ENCODE measurements around the gene GPR183.

GPR183 gene

DNA sequence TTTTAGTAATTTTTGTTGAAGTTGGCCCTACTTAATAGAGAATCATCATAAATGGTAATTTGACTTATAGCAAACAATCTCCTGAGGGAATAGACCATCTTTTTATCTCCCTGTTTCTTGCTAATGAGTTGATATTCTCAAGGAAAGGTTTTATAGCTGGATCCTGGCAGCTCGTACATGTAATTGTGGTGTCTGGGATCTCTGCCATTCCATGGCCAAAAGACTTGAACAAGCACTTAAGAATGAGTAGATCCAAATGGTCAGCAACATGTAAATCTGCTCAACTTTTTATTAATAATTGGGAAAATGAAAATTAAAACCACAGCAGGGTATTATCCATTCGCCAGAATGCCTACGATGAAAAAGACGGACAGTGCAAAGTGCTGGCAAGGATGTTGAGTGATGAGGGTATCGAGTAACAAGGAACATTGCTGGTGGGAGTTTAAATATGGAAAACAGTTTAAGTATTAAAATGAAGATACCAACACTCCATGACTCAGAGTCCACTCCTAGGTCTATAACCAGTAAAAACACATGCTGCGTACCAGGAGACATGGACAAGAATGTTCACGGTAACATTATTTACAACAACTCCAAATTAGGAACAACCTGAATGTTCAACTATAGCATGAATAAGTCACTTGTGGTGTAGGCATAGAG, 43.9 kb downstream of the GPR183 start:
- 96 to 97% methylated on average over 7 of the region's 7 CpGs for WGBS, 2 experiments
- no peaks in the 10 kb centered on the region for H3K4me1 ChIP-seq (ENCODE audit: control insufficient read depth, insufficient read depth, low read length)

DNA sequence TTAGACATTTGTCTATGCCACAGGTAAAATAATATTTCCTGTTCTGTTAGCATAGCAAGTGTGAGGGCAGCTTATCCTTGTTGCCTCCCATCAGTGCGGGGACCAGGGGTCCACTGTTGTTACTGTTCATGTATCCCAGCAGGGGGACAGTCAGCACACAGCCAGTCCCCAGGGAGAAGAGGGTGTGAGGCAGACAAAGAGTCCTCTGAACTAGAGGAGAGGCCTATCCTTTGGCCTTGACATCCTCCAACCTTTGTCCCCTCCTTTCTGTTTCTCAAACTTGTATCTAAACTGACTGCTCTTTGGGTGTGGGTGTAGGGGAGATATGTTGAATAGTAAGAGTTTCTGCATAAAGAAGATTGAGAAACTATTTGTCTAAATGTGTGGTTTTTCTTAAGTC, 46.1 kb downstream of the GPR183 start:
- H3K27ac ChIP-seq (ENCODE audit: insufficient read depth, low read depth, low read length, poor library complexity, severe bottlenecking): no peak overlapping the region
- H3K36me3 ChIP-seq (ENCODE audit: control insufficient read depth, insufficient read depth, low read length): no peaks in the 10 kb centered on the region
- WGBS, 2 experiments: 81 to 83% methylated on average over 1 of the region's 1 CpG
- no peaks in the 10 kb centered on the region for H3K27me3 ChIP-seq (ENCODE audit: control insufficient read depth, insufficient read depth, low read length, poor library complexity, severe bottlenecking)
- no peak overlapping the region for H3K4me3 ChIP-seq (ENCODE audit: insufficient read depth, low read depth, low read length)
- H3K9me3 ChIP-seq (ENCODE audit: control insufficient read depth, low read length): no peaks in the 10 kb centered on the region
- H3K4me1 ChIP-seq (ENCODE audit: control insufficient read depth, insufficient read depth, low read length): no peaks in the 10 kb centered on the region

More for the DNA sequence above, 43.9 kb downstream of the GPR183 start:
- no peaks in the 10 kb centered on the region for H3K27me3 ChIP-seq (ENCODE audit: control insufficient read depth, insufficient read depth, low read length, poor library complexity, severe bottlenecking)
- H3K27ac ChIP-seq (ENCODE audit: insufficient read depth, low read depth, low read length, poor library complexity, severe bottlenecking): no peak overlapping the region
- H3K4me3 ChIP-seq (ENCODE audit: insufficient read depth, low read depth, low read length): no peak overlapping the region
- no peaks in the 10 kb centered on the region for H3K9me3 ChIP-seq (ENCODE audit: control insufficient read depth, low read length)
- H3K36me3 ChIP-seq (ENCODE audit: control insufficient read depth, insufficient read depth, low read length): no peaks in the 10 kb centered on the region

DNA sequence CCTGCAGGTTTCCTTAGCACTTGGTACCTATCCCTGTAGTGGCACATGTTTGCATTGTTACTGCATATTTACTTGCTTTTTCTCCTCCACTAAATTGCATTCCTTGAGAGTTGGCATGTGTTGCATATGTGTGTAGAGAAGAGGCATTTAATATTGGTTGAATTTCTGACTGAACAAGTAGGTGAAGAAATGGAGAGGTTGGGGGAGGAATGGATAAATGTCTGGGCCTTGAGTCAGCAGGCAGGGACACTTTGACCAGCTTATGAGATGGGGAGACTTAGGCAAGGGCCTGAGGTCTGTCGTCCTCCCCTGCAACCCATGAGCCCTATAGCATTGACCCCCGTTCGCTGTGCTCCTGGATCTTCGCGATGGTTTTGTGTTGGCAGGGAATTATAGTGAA, 47.0 kb downstream of the GPR183 start:
- WGBS, 2 experiments: 92 to 94% methylated on average over 5 of the region's 5 CpGs
- Histone ChIP-seq H3K4me3 (ENCODE audit: insufficient read depth, low read depth, low read length) (no peak overlapping the region), H3K27me3 (ENCODE audit: control insufficient read depth, insufficient read depth, low read length, poor library complexity, severe bottlenecking) (no peaks in the 10 kb centered on the region), H3K27ac (ENCODE audit: insufficient read depth, low read depth, low read length, poor library complexity, severe bottlenecking) (no peak overlapping the region), H3K4me1 (ENCODE audit: control insufficient read depth, insufficient read depth, low read length) (no peaks in the 10 kb centered on the region), H3K9me3 (ENCODE audit: control insufficient read depth, low read length) (no peaks in the 10 kb centered on the region), H3K36me3 (ENCODE audit: control insufficient read depth, insufficient read depth, low read length) (peaks cover 3% of the 10 kb centered on the region)

DNA sequence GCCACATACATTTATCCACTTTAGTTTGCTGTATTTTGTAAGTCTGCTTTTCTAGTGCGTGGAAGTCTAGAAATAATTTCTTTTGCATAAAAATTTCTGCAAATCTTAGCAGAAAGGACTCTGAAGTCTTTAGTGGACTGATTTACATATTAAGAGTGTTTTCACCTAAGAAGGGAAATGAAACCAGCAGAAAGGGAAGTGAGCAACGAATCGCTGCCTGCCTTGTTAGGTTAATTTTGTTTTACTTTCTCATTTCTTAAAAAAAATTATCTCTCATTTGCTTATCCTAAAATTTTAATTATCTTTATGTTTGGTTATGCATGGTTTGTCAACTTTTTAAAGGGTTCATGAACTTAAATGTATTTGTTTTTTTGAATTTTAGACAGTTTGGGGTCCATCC, 48.3 kb downstream of the GPR183 start:
- Histone ChIP-seq H3K36me3 (ENCODE audit: control insufficient read depth, insufficient read depth, low read length) (peaks cover 7% of the 10 kb centered on the region), H3K27ac (ENCODE audit: insufficient read depth, low read depth, low read length, poor library complexity, severe bottlenecking) (no peak overlapping the region), H3K4me3 (ENCODE audit: insufficient read depth, low read depth, low read length) (no peak overlapping the region), H3K4me1 (ENCODE audit: control insufficient read depth, insufficient read depth, low read length) (no peaks in the 10 kb centered on the region), H3K9me3 (ENCODE audit: control insufficient read depth, low read length) (no peaks in the 10 kb centered on the region), H3K27me3 (ENCODE audit: control insufficient read depth, insufficient read depth, low read length, poor library complexity, severe bottlenecking) (no peaks in the 10 kb centered on the region)
- WGBS, 2 experiments: 86% methylated on average over 1 of the region's 3 CpGs; no CpG with 5 or more reads in 1 of the 2 experiments

DNA sequence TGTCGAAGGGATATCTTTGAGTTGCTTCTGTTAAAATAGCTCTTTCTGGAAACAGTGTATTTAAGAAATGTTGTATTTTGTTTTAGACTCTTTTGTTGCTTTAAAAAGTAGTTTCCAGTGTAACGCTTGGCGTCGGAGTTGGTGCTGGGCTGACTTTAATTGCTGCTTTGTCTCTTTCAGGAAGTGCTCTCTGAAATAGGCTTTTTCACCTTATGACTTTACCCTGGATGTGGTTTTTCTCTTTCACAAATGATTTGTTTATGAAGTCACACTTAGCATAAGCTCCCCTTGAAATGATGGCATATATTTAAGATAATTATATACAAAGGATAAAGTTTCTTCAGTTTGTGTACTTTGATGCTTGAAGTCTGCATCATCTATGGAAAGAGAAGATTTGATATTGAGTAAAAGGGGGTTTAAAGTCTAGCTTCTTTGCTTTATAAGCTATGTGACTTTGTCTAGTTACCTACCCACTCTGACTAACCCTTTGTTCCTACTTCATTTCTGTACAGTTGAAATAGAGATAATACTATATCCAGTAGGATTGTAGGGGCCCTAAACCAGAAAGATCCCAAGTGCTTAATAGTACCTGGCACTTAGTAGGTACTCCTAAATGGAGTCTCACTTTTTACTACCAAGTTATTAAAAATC, 48.9 kb downstream of the GPR183 start, which contains the start of gene GPR18:
Gene GPR18, minus strand, starts transcription at position 170 of the 651 bp plus-strand sequence. CDS start 2,507 bp downstream, outside the sequence.
- no peaks in the 10 kb centered on the region for H3K4me1 ChIP-seq (ENCODE audit: control insufficient read depth, insufficient read depth, low read length)
- H3K4me3 ChIP-seq (ENCODE audit: insufficient read depth, low read depth, low read length): no peak within 1 kb of the TSS
- H3K9me3 ChIP-seq (ENCODE audit: control insufficient read depth, low read length): no peaks in the 10 kb centered on the region
- no peaks in the 10 kb centered on the region for H3K27me3 ChIP-seq (ENCODE audit: control insufficient read depth, insufficient read depth, low read length, poor library complexity, severe bottlenecking)
- 93 to 98% methylated on average over 4 of the region's 4 CpGs for WGBS, 2 experiments
- H3K36me3 ChIP-seq (ENCODE audit: control insufficient read depth, insufficient read depth, low read length): peaks cover 7% of the 10 kb centered on the region
- no peak within 1 kb of the TSS for H3K27ac ChIP-seq (ENCODE audit: insufficient read depth, low read depth, low read length, poor library complexity, severe bottlenecking)

DNA sequence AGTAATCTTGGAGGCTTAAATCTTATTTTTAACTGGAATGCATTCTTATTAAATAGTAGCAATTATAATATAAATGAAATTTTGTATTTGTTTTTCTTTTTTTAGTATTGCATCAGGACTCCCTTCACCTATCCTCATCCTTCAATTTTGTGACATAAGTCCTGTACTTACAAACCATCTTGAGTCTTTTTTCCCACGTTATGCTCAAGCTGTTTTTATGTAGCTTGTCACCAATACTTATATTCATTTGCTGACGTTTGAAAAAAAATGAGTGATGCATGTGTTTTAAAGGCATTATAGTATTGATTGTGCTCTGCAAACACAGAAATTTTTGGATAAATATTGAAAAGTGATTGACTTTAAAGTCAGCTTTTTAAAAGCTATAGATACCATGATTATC, 49.9 kb downstream of the GPR183 start:
- Histone ChIP-seq H3K27me3 (ENCODE audit: control insufficient read depth, insufficient read depth, low read length, poor library complexity, severe bottlenecking) (no peaks in the 10 kb centered on the region), H3K4me3 (ENCODE audit: insufficient read depth, low read depth, low read length) (no peak overlapping the region), H3K9me3 (ENCODE audit: control insufficient read depth, low read length) (no peaks in the 10 kb centered on the region), H3K36me3 (ENCODE audit: control insufficient read depth, insufficient read depth, low read length) (peaks cover 7% of the 10 kb centered on the region), H3K27ac (ENCODE audit: insufficient read depth, low read depth, low read length, poor library complexity, severe bottlenecking) (no peak overlapping the region), H3K4me1 (ENCODE audit: control insufficient read depth, insufficient read depth, low read length) (no peaks in the 10 kb centered on the region)
- WGBS, 2 experiments: 87 to 97% methylated on average over 2 of the region's 2 CpGs

DNA sequence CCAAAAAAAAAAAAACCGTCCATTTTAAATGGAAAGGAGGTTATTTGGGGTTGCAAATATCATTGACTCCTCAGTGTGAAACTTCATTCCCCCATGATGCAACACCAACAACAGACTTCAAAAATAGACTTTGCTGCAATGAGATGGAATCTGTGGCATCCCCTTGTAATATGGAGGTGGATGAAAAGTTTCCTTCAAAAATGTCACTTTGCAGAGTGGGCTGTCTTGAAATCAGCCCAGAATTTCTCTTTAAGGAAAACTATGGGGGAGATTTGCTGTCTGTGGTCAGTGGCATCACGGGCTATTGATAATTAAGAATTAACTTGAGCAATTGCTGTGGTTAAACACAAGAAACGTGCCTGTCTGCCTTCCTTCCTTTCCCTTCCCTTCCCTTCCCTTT, 50.5 kb downstream of the GPR183 start:
- Histone ChIP-seq H3K27ac (ENCODE audit: insufficient read depth, low read depth, low read length, poor library complexity, severe bottlenecking) (no peak overlapping the region), H3K4me3 (ENCODE audit: insufficient read depth, low read depth, low read length) (no peak overlapping the region)
- 97 to 100% methylated on average over 1 to 2 of the region's 3 CpGs for WGBS, 2 experiments

DNA sequence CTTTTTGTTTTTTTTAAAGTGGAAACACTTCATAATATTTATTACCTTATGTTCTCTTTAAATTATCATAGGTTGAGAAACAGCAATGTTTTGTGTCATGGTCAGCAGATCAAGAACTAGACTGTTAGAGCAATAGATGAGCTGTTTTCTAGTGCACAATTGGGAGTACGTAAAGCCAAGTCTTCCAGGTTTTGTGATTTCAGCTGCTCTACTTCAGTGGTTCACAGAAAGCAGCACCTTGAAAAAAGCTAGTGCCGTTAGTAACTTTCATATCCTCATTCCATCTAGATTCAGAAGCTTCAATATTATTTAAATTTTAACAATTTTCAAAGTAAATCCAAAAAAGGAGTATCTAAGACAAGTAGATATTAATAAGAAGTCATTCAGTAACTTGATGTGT, 50.9 kb downstream of the GPR183 start:
- peaks cover 7% of the 10 kb centered on the region for H3K36me3 ChIP-seq (ENCODE audit: control insufficient read depth, insufficient read depth, low read length)
- 96% methylated on average over 2 of the region's 2 CpGs for WGBS, 2 experiments
- H3K9me3 ChIP-seq (ENCODE audit: control insufficient read depth, low read length): no peaks in the 10 kb centered on the region
- no peak overlapping the region for H3K27ac ChIP-seq (ENCODE audit: insufficient read depth, low read depth, low read length, poor library complexity, severe bottlenecking)
- no peaks in the 10 kb centered on the region for H3K4me1 ChIP-seq (ENCODE audit: control insufficient read depth, insufficient read depth, low read length)
- H3K4me3 ChIP-seq (ENCODE audit: insufficient read depth, low read depth, low read length): no peak overlapping the region
- no peaks in the 10 kb centered on the region for H3K27me3 ChIP-seq (ENCODE audit: control insufficient read depth, insufficient read depth, low read length, poor library complexity, severe bottlenecking)

More for the DNA sequence above, 50.5 kb downstream of the GPR183 start:
- Histone ChIP-seq H3K36me3 (ENCODE audit: control insufficient read depth, insufficient read depth, low read length) (peaks cover 7% of the 10 kb centered on the region), H3K9me3 (ENCODE audit: control insufficient read depth, low read length) (no peaks in the 10 kb centered on the region), H3K27me3 (ENCODE audit: control insufficient read depth, insufficient read depth, low read length, poor library complexity, severe bottlenecking) (no peaks in the 10 kb centered on the region), H3K4me1 (ENCODE audit: control insufficient read depth, insufficient read depth, low read length) (no peaks in the 10 kb centered on the region)

DNA sequence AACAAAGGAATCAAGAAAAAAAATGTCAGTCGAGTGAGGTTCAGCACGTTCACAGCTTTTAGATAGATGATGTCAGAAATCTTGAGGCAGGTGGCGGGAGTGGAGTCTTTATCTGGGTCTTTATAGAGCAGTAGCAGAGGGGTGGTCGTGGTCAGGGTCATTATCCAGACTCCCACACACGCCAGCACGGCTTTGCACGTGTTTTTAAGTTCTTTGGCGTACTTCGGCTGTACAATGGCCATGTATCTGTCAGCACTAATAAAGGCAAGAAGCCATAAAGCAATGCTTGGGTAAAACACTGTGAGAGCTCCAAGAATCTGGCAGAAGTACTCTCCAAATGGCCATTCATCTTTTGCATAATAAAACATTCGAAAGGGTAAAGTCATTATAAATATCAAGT, 51.9 kb downstream of the GPR183 start:
- no peak overlapping the region for H3K27ac ChIP-seq (ENCODE audit: insufficient read depth, low read depth, low read length, poor library complexity, severe bottlenecking)
- H3K36me3 ChIP-seq (ENCODE audit: control insufficient read depth, insufficient read depth, low read length): peaks cover 7% of the 10 kb centered on the region
- WGBS, 2 experiments: 94 to 95% methylated on average over 10 of the region's 10 CpGs
- no peaks in the 10 kb centered on the region for H3K4me1 ChIP-seq (ENCODE audit: control insufficient read depth, insufficient read depth, low read length)
- no peak overlapping the region for H3K4me3 ChIP-seq (ENCODE audit: insufficient read depth, low read depth, low read length)
- no peaks in the 10 kb centered on the region for H3K9me3 ChIP-seq (ENCODE audit: control insufficient read depth, low read length)
- H3K27me3 ChIP-seq (ENCODE audit: control insufficient read depth, insufficient read depth, low read length, poor library complexity, severe bottlenecking): no peaks in the 10 kb centered on the region

DNA sequence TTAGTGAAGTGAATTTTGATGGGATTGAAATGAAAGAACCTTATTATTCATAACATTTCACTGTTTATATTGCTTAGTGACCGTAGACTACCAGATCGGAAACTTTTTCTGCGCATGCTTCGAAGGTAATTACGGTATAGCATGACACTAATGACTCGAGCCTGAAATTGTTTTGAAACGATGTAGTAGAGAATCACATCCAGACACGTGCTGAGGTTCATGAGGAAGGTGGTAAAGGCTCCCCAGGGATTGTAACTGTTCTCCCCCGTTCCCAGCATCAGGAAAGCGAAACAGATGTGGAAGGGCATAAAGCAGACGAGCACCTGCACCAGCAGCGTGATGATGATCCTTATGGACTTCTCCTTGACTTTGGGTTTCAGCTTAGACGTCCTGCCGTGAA, 52.4 kb downstream of the GPR183 start:
- 94 to 96% methylated on average over 14 of the region's 14 CpGs for WGBS, 2 experiments
- Histone ChIP-seq H3K27me3 (ENCODE audit: control insufficient read depth, insufficient read depth, low read length, poor library complexity, severe bottlenecking) (no peaks in the 10 kb centered on the region), H3K27ac (ENCODE audit: insufficient read depth, low read depth, low read length, poor library complexity, severe bottlenecking) (no peak overlapping the region), H3K4me3 (ENCODE audit: insufficient read depth, low read depth, low read length) (no peak overlapping the region), H3K4me1 (ENCODE audit: control insufficient read depth, insufficient read depth, low read length) (no peaks in the 10 kb centered on the region), H3K36me3 (ENCODE audit: control insufficient read depth, insufficient read depth, low read length) (peaks cover 7% of the 10 kb centered on the region), H3K9me3 (ENCODE audit: control insufficient read depth, low read length) (no peaks in the 10 kb centered on the region)
